ENCODE results near the gene THSD7A. TPM values are rescaled to one million over a fixed set of nuclear protein-coding genes. Genes with fewer than 3 reads are reported as not detected.

The THSD7A gene
- total and polyA plus RNA-seq, 2 of the 4 experiments (the other 2 are of a cell fraction): 0.02 to 0.18 TPM

DNA sequence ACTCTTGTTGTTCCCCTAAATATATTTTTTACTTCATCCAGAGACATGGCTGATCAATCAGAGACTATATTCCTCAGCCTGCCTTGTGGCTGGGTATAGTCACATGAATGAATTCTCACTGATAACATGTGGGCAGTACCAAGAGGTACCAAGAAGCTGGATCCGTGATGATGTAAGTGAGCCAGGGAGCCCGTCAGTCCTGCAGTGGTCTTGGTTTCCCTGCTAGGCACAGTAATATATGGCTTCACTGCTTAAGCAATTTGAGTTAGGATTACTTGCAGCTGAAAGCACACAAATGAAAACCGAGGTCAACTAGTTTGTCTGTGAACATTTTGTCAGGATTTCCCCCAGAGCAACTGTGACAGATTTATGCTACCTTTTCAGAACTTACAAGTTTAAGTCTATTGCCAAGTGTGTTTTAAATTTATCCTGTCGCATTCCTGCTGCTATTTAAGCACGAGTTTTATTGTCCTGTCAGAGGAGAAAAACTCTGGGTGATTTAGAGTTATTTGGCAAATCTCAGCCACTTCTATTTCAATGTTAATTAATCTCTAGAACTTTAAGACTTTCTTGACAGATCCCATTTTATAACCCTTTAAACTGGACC is 476.5 kb downstream of the THSD7A start:
- Histone ChIP-seq H3K4me3 (ENCODE audit: insufficient read depth, low read depth, low read length) (no peak overlapping the region), H3K18ac (ENCODE audit: low read depth, low read length) (no peak overlapping the region), H3K9me3 (ENCODE audit: control insufficient read depth, insufficient read depth, low read length) (0 out of 2 replicates have a peak, but pooled peaks cover 6% of the 10 kb centered on the region), H3K4me1 (ENCODE audit: control insufficient read depth, insufficient read depth, low read length) (no peaks in the 10 kb centered on the region), H2AK5ac (ENCODE audit: low read depth, low read length) (no peak overlapping the region), H2BK120ac (ENCODE audit: low read depth, low read length) (no peak overlapping the region), H4K91ac (ENCODE audit: insufficient read depth, low read depth, low read length) (no peak overlapping the region), H3K56ac (ENCODE audit: extremely low read depth, insufficient read depth, low read length) (no peak overlapping the region), H2BK15ac (ENCODE audit: low read depth, low read length) (no peak overlapping the region), H2AK9ac (replicated peaks; ENCODE audit: low read depth, low read length, poor library complexity) (no peak overlapping the region), H2BK20ac (ENCODE audit: low read depth, low read length) (no peak overlapping the region), H3K9me1 (ENCODE audit: insufficient read depth, low read length) (no peaks in the 10 kb centered on the region), H3K4me2 (ENCODE audit: low read depth, low read length) (no peak overlapping the region), H3K4ac (ENCODE audit: low read depth, low read length) (no peak overlapping the region), H2AFZ (replicated peaks; ENCODE audit: low read length, poor library complexity) (no peak overlapping the region), H3K36me3 (ENCODE audit: control insufficient read depth, insufficient read depth, low read length) (no peaks in the 10 kb centered on the region), H4K5ac (ENCODE audit: low read depth, low read length) (no peak overlapping the region), H2BK5ac (ENCODE audit: low read depth, low read length, poor library complexity, severe bottlenecking) (no peak overlapping the region), H4K8ac (ENCODE audit: low read depth in 2 of 2, low read length in 2 of 2) (no peak overlapping the region), H3K9ac (ENCODE audit: low read depth, low read length) (no peak overlapping the region), H3K27ac (ENCODE audit: insufficient read depth, low read length) (no peak overlapping the region), H3K27me3 (ENCODE audit: control insufficient read depth, insufficient read depth, low read length) (no peaks in the 10 kb centered on the region), H3K23ac (ENCODE audit: low read depth, low read length) (no peak overlapping the region), H3K14ac (replicated peaks; ENCODE audit: low read depth, low read length) (no peak overlapping the region), H3K79me1 (ENCODE audit: low read depth in 1 of 2, low read length in 2 of 2) (no peaks in the 10 kb centered on the region), H4K20me1 (ENCODE audit: insufficient read depth, low read length) (no peaks in the 10 kb centered on the region)
- no TSS peak for BruUV-seq (replicated peaks)
- ATAC-seq (ENCODE audit: low read depth) (no peak), DNase-seq (no peak)
- intact Hi-C loops (cut with micrococcal nuclease) (no loop called here), dilution Hi-C loops (cut with HindIII; ENCODE audit: low sequenced_read_pairs, unreplicated experiment) (no loop called here), in situ Hi-C loops (cut with MboI; ENCODE audit: low sequenced_read_pairs) (no loop called here)
- no CpG with 5 or more reads among the region's 5 CpGs for WGBS, 2 experiments (ENCODE audit: extremely low coverage in 2 of 2, insufficient read length in 1 of 2)
- ChIA-PET POLR2A (ENCODE audit: unreplicated experiment) (no interaction called here), CTCF (no interaction called here)
- TF ChIP-seq POLR2A (IDR thresholded peaks at IDR 0.05; ENCODE audit: low read depth, low read length) (no peak), CEBPB (IDR thresholded peaks at IDR 0.05; ENCODE audit: low read depth, low read length) (no peak), MXI1 (IDR thresholded peaks at IDR 0.05; ENCODE audit: borderline replicate concordance, low read depth, low read length) (no peak), MAFK (IDR thresholded peaks at IDR 0.05; ENCODE audit: low read depth, low read length) (no peak), RAD21 (IDR thresholded peaks at IDR 0.05; ENCODE audit: low read length) (no peak), SMC3 (IDR thresholded peaks at IDR 0.05; ENCODE audit: low read depth, low read length) (no peak), USF2 (IDR thresholded peaks at IDR 0.05; ENCODE audit: low read depth, low read length) (no peak), ELK1 (IDR thresholded peaks at IDR 0.05; ENCODE audit: borderline replicate concordance, low read depth, low read length) (no peak), BHLHE40 (IDR thresholded peaks at IDR 0.05; ENCODE audit: low read depth, low read length) (no peak), CHD1 (IDR thresholded peaks at IDR 0.05; ENCODE audit: low read depth, low read length) (no peak), RFX5 (IDR thresholded peaks at IDR 0.05; ENCODE audit: low read depth, low read length) (no peak), NFE2L2 (IDR thresholded peaks at IDR 0.05; ENCODE audit: low read depth, low read length) (no peak), RCOR1 (IDR thresholded peaks at IDR 0.05; ENCODE audit: insufficient replicate concordance, low read length) (no peak), FOS (IDR thresholded peaks at IDR 0.05; ENCODE audit: low read depth, low read length) (no peak), MAZ (IDR thresholded peaks at IDR 0.05; ENCODE audit: borderline replicate concordance, low read depth, low read length) (no peak)
- TF ChIP-seq, protein P1, sequence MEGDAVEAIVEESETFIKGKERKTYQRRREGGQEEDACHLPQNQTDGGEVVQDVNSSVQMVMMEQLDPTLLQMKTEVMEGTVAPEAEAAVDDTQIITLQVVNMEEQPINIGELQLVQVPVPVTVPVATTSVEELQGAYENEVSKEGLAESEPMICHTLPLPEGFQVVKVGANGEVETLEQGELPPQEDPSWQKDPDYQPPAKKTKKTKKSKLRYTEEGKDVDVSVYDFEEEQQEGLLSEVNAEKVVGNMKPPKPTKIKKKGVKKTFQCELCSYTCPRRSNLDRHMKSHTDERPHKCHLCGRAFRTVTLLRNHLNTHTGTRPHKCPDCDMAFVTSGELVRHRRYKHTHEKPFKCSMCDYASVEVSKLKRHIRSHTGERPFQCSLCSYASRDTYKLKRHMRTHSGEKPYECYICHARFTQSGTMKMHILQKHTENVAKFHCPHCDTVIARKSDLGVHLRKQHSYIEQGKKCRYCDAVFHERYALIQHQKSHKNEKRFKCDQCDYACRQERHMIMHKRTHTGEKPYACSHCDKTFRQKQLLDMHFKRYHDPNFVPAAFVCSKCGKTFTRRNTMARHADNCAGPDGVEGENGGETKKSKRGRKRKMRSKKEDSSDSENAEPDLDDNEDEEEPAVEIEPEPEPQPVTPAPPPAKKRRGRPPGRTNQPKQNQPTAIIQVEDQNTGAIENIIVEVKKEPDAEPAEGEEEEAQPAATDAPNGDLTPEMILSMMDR (conservative IDR thresholded peaks at IDR 0.05; ENCODE audit: low read depth, low read length): no peak

Data from IMR-90 (cell line).